ENCODE data around the gene PCDHA12.

DNA sequence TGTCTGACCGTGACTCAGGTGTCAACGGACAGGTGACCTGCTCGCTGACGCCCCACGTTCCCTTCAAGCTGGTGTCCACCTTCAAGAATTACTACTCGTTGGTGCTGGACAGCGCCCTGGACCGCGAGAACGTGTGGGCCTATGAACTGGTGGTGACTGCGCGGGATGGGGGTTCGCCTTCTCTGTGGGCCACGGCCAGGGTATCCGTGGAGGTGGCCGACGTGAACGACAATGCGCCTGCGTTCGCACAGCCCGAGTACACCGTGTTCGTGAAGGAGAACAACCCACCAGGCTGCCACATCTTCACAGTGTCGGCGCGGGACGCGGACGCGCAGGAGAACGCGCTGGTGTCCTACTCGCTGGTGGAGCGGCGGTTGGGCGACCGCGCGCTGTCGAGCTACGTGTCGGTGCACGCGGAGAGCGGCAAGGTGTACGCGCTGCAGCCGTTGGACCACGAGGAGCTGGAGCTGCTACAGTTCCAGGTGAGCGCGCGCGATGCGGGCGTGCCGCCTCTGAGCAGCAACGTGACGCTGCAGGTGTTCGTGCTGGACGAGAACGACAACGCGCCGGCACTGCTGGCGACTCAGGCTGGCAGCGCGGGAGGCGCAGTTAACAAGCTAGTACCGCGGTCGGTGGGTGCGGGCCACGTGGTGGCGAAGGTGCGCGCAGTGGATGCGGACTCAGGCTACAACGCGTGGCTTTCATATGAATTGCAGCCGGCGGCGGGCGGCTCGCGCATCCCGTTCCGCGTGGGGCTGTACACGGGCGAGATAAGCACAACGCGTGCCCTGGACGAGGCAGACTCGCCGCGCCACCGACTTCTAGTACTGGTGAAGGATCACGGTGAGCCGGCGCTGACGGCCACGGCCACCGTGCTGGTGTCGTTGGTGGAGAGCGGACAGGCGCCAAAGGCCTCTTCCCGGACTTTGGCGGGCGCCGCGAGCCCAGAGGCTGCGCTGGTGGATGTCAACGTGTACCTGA is 4.6 kb upstream of the PCDHA12 start:
- no peak for TF ChIP-seq POLR2A (IDR thresholded peaks at IDR 0.05)
- TF ChIP-seq, protein P1, sequence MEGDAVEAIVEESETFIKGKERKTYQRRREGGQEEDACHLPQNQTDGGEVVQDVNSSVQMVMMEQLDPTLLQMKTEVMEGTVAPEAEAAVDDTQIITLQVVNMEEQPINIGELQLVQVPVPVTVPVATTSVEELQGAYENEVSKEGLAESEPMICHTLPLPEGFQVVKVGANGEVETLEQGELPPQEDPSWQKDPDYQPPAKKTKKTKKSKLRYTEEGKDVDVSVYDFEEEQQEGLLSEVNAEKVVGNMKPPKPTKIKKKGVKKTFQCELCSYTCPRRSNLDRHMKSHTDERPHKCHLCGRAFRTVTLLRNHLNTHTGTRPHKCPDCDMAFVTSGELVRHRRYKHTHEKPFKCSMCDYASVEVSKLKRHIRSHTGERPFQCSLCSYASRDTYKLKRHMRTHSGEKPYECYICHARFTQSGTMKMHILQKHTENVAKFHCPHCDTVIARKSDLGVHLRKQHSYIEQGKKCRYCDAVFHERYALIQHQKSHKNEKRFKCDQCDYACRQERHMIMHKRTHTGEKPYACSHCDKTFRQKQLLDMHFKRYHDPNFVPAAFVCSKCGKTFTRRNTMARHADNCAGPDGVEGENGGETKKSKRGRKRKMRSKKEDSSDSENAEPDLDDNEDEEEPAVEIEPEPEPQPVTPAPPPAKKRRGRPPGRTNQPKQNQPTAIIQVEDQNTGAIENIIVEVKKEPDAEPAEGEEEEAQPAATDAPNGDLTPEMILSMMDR (IDR thresholded peaks at IDR 0.05), result no peak
